NCI-H2196 (cell line): Measurements from ENCODE around the gene SLC6A17.

Experiments used
- DNase-seq: peaks from one replicate; lab custom pipeline; 2025; ENCODE audit not compliant: unreplicated experiment; lab: John Stamatoyannopoulos, UW

Gene SLC6A17

GRCh38 chr1:110239441-110240430, 89.4 kb downstream of the SLC6A17 start:
- DNase-seq: no peak

- DNase-seq: peak; percentile 57
Measured at GRCh38 chr1:110240476-110241210, 90.3 kb downstream of the SLC6A17 start.

- DNase-seq: no peak
Measured at GRCh38 chr1:110241516-110241915, 91.2 kb downstream of the SLC6A17 start.

- DNase-seq: no peak
Measured at GRCh38 chr1:110242062-110242461, 91.8 kb downstream of the SLC6A17 start.

GRCh38 chr1:110242731-110243130, 92.4 kb downstream of the SLC6A17 start:
- DNase-seq: no peak

GRCh38 chr1:110243146-110243545, 92.9 kb downstream of the SLC6A17 start:
- DNase-seq: no peak

- no peak for DNase-seq
Measured at GRCh38 chr1:110243574-110243973, 93.3 kb downstream of the SLC6A17 start.

- no peak for DNase-seq
Measured at GRCh38 chr1:110245876-110246620, 95.8 kb downstream of the SLC6A17 start.

- no peak for DNase-seq
Measured at GRCh38 chr1:110248746-110249145, 98.5 kb downstream of the SLC6A17 start.

- DNase-seq: no peak
Measured at GRCh38 chr1:110249256-110249655, 99.0 kb downstream of the SLC6A17 start.

GRCh38 chr1:110250008-110250407, 99.7 kb downstream of the SLC6A17 start:
- DNase-seq: no peak

GRCh38 chr1:110250749-110251148, 100.5 kb downstream of the SLC6A17 start:
- DNase-seq: no peak
